NT2/D1 (cell line): ENCODE data around the gene REV3L.

Experiments used
- SUZ12 ChIP-seq: IDR thresholded peaks from 2 replicates; pipeline ENCODE4 v1.6.1; 2011; ENCODE audit not compliant: insufficient read length, insufficient read depth; ENCODE audit errors: extremely low read depth
- YY1 ChIP-seq: IDR thresholded peaks from 2 replicates; pipeline ENCODE4 v1.6.1; 2011; ENCODE audit not compliant: insufficient read length, insufficient read depth
- ZNF274 ChIP-seq: IDR thresholded peaks from 2 replicates; pipeline ENCODE4 v1.6.1; 2011; ENCODE audit warnings: mild to moderate bottlenecking, low read depth, low read length

DNA sequence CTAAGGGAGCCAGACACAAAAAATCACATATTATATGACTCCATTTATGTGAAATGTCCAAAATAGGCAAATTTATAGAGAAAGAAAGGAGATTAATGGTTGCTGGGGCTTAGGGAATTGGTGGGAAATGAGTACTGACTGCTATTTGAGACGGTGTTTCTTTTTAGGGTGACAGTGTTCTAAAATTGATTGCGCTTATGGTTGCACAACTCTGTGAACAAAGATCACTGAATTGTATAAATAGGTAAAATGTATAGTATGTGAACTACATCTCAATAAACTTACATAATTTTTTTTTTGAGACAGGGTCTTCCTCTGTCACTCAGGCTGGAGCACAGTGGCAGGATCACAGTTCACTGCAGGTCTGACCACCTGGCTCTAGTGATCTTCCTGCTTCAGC is 45.4 kb downstream of the REV3L start:
- TF ChIP-seq ZNF274 (no peak), SUZ12 (no peak), YY1 (no peak)
